Embryonic facial prominence (tissue), 1 donor: ENCODE results near the gene TRIM38.
"Not testable (repeated sequence)": the region's sequence is repeated elsewhere in the genome, so short reads cannot be mapped to it uniquely, and the experiment has no call there.

ENCODE experiments used
- DNase-seq: peaks from one replicate; pipeline ENCODE4 v3.0.0-alpha.2; 2016; ENCODE audit errors: extremely low spot score

The TRIM38 gene

DNA sequence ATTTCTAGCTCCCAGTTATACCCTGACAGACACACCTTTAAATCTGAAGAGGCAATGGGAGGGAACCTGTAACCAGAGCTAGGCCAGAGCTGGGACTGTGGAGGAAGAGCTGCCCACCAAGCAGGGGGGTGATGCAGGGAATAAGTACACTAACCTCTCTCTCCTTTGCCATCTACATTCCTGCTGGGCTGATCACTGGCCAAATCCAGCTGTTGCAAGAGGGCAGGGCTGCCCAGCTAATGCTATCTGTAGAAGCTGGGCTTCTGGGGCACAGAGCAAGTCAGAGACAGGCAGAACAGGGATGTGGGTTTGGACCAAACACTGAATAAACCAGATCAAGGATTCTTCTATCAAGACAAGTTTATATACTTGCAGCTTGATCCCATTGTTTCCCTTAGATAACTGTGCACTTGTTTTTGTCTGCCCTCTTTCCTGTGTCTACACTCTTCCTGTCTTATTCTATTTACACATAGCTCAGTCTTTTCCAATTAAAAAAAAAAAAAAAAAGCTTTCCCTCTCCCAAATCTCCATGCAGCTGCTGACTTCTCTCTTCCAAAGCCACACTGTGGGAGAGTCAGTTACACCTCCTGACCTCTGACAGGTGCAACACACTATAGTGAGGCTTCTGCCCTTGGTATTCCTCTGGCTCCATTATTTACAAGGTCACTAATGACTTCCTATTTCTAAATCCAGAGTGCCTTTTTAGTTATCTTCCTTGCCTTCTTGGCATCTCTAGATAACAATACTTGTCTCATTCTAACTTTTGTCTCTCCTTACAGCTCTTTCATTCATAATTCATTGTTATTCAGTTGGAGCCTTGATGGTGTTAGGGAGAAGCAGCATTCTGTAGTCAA is 43.7 kb downstream of the TRIM38 start:
- DNase-seq, result no peak

GRCh38 chr6:26006940-26007305 is 44.3 kb downstream of the TRIM38 start:
- DNase-seq, result not testable (repeated sequence)

GRCh38 chr6:26008470-26008869 is 45.9 kb downstream of the TRIM38 start:
- DNase-seq, result no peak

DNA sequence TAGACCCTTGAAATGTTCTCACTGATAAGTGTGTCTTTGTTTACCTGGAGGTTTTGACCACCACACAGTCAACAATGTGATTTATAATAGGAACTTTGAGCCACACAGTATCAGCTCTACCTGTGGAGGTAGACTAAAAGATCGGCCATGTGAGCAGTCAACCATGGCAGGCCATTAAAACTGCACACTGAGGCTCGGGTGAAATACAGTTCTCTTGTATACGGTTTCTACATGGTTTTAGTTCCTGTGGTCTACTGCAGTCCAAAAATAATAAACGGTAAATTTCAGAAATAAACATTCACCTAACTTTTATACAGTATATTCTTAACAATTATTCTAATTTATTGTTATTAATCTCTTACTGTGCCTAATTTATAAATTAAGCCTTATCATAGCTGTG is 47.2 kb downstream of the TRIM38 start:
- no peak for DNase-seq

GRCh38 chr6:26012061-26012460 is 49.5 kb downstream of the TRIM38 start:
- DNase-seq, result no peak

DNA sequence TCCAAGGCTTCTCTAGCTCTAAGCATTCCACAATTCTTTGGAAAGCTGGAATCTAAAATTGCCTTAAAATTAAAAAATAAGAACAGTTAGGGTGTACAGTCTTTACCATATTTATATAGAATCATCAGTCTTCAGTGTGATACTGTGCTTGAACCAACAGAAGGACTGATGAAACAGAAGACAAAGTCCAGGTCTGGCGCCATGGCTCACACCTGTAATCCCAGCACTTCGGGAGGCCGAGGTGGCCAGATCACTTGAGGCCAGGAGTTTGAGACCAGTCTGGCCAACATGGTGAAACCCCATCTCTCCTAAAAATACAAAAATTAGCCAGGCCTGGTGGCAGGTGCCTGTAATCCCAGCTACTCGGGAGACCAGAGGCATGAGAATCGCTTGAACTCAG is 51.8 kb downstream of the TRIM38 start:
- DNase-seq, result not testable (repeated sequence)

DNA sequence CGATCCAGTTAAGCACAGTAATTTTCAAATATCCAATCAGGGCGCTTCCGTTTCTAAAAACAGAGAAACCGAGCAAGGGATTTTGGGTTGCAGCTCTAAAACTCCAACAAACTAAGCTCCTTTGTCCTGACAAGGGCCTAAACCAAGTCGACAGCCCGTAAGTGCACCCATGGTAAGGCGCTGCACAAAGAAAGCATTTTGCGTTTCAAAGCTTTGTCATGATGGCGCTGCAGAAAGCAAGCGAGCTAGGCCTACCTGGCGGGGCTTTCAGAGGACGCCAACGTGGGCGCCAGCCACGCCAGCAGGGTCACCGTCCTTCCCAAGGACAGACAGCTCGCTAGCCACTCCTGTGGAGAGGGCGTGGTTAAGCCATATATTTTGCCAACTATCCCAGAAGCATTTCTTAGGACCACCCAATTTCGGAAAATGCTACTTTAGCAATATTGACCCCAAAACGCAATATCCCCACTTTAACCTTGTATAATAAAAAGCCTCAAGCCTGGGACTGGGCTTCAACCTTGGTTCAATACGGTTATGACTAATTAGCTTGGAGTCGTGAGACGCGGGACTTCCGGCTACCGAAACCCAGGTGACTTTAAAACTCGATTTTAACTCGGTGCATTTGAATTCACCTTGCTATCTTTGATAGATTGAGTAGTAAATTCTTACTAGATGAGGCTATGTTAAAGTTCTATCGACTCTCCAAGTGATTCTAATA is 53.8 kb downstream of the TRIM38 start:
- DNase-seq, result peak; percentile 51

DNA sequence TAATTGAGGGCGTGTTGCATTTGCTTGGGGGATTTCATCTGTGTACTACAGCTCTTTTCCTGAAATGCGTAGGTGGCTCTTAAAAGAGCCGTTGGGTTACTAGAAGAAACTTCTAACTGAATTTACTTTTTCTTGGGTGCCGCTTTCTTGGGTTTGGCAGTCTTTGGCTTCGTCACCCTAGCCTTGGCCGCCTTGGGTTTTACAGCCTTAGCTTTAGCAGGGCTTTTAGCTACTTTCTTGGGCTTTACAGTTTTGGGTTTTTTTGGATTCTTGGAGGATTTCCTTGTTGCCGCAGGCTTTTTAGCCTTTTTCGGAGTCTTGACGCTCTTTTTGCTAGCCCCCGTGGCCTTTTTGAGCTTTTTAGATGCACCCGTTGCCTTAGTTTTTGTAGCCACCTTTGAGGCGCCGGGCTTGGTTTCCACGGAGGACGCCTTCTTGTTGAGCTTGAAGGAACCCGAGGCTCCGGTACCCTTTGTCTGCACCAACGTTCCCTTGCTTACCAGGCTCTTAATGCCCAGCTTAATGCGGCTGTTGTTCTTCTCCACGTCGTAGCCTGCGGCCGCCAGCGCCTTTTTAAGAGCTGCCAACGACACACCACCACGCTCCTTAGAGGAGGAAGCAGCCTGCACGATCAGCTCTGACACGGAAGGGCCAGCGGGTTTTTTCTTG is 54.5 kb downstream of the TRIM38 start:
- peak; percentile 30 for DNase-seq

DNA sequence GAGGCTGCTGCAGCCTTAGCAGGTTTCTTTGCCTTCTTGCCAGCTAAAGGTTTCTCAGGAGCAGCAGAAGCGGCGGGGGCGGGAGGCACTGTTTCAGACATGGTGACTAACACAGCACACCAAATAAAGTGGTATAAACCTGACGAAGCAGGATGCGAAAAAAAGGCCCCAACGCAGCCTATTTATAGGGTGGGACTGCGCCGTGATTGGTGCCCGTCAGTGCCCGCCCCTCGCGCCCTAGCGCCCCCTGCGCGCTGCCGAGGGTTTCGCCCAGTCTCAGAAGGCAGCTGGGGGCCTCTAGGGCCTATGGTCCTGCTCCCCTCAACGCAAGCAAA is 55.0 kb downstream of the TRIM38 start:
- DNase-seq, result peak; percentile 78

DNA sequence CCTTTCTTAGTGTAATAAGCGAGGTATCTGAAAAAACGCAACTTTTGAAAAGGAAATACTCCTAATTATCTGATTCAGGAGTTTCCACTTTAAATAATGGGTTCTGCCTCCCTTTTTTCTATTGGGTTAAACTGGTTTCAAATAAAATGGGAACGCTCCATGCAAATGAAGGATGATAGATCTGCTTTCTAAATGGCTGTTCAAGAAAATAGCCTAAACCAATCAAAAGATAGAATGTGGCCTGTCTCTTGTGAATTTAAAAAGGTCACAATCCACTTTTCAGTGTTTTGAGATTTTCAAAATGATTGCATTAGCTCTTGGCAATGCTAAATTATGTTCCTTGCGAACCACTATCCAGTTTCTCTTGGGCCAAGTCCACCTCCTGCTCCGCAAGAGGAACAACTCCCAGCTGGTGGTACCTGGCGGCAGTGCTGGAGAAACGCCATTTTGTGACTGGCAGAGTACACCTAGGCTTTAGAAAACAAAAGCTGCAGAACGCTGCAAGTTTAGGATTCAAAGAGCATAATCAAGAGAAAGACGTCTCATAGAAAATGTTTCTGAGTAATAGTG is 56.7 kb downstream of the TRIM38 start:
- DNase-seq, result no peak

DNA sequence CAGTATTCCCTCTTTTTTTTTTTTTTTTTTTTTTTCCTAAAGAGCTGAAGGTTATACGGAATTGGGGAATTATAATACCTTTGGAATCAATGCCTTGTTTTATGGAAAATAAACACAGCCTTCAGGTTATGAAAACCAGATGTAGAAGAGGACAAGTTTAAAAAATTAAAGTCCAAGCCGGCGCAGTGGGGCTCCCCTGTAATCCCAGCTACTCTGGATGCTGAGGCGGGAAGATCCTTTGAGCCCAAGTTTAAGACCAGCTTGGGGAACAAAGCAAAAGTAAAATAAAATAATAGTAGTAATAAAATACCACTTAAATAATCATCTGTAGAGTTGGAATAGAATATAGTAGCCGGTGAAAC is 57.3 kb downstream of the TRIM38 start:
- DNase-seq, result peak; percentile 24

DNA sequence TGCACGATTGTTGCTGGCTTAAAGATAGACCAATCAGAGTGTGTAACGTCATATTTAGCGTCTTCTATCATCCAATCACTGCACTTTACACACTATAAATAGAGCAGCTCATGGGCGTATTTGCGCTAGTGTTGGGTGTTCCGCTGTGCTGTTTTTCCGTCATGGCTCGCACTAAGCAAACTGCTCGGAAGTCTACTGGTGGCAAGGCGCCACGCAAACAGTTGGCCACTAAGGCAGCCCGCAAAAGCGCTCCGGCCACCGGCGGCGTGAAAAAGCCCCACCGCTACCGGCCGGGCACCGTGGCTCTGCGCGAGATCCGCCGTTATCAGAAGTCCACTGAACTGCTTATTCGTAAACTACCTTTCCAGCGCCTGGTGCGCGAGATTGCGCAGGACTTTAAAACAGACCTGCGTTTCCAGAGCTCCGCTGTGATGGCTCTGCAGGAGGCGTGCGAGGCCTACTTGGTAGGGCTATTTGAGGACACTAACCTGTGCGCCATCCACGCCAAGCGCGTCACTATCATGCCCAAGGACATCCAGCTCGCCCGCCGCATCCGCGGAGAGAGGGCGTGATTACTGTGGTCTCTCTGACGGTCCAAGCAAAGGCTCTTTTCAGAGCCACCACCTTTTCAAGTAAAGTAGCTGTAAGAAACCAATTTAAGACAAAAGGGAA is 57.9 kb downstream of the TRIM38 start:
- DNase-seq, result peak; percentile 94

- no peak for DNase-seq
These were observed 58.4 kb downstream of the TRIM38 start for GRCh38 chr6:26021001-26021349.

DNA sequence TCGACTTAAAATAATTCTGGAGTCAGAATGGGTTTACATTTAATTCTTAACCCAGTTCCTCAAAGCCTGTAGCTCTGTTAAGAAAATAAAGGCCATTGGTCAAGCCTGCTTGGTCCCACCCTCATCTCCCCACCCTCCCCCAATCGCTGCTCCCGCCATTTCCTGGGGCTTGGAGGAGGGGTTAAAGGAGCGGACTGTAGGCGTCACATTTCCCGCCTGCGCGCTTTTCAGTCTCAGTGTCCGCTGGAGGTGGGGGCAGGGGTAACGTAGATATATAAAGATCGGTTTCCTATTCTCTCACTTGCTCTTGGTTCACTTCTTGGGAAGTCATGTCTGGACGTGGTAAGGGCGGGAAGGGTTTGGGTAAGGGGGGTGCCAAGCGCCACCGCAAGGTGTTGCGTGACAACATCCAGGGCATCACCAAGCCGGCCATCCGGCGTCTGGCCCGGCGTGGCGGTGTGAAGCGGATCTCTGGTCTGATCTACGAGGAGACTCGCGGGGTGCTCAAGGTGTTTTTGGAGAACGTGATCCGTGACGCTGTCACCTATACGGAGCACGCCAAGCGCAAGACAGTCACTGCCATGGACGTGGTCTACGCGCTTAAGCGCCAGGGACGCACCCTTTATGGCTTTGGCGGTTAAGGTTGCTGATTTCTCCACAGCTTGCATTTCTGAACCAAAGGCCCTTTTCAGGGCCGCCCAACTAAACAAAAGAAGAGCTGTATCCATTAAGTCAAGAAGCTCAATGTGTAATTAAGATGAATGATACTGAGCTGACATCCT is 58.9 kb downstream of the TRIM38 start:
- DNase-seq, result peak; percentile 94

GRCh38 chr6:26022132-26022472 is 59.5 kb downstream of the TRIM38 start:
- peak; percentile 93 for DNase-seq

GRCh38 chr6:26022737-26023136 is 60.1 kb downstream of the TRIM38 start:
- DNase-seq, result no peak

- DNase-seq, result no peak
These were observed 62.0 kb downstream of the TRIM38 start for GRCh38 chr6:26024651-26025046.

- no peak for DNase-seq
These were observed 62.7 kb downstream of the TRIM38 start for GRCh38 chr6:26025047-26025893.

GRCh38 chr6:26025894-26026832 is 63.6 kb downstream of the TRIM38 start:
- peak; percentile 98 for DNase-seq
